ENCODE results near the gene ABO.
"Not testable (repeated sequence)": the region's sequence is repeated elsewhere in the genome, so short reads cannot be mapped to it uniquely, and the experiment has no call there.

ABO gene

GRCh38 chr9:133262226-133262625, 12.8 kb downstream of the ABO start:
- DNase-seq: no peak

GRCh38 chr9:133261753-133262120, 13.3 kb downstream of the ABO start:
- no peak for DNase-seq

- no peak for DNase-seq
These were observed 13.8 kb downstream of the ABO start for GRCh38 chr9:133261103-133261752.

GRCh38 chr9:133260334-133261102, 14.5 kb downstream of the ABO start:
- no peak for DNase-seq

- DNase-seq: no peak
These were observed 16.7 kb downstream of the ABO start for GRCh38 chr9:133258061-133259015.

GRCh38 chr9:133257465-133257956, 17.5 kb downstream of the ABO start:
- no peak for DNase-seq

GRCh38 chr9:133256686-133257091, 18.3 kb downstream of the ABO start:
- no peak for DNase-seq

GRCh38 chr9:133256136-133256461, 18.9 kb downstream of the ABO start:
- DNase-seq: no peak

- DNase-seq: no peak
These were observed 19.4 kb downstream of the ABO start for GRCh38 chr9:133255371-133256135.

- DNase-seq: no peak
These were observed 20.5 kb downstream of the ABO start for GRCh38 chr9:133254471-133254870.

GRCh38 chr9:133253268-133253667, 21.7 kb downstream of the ABO start:
- DNase-seq: no peak

GRCh38 chr9:133252301-133253020, 22.5 kb downstream of the ABO start:
- no peak for DNase-seq

GRCh38 chr9:133251773-133252172, 23.2 kb downstream of the ABO start:
- no peak for DNase-seq

GRCh38 chr9:133251221-133251620, 23.8 kb downstream of the ABO start:
- not testable (repeated sequence) for DNase-seq

- DNase-seq: no peak
These were observed 24.2 kb downstream of the ABO start for GRCh38 chr9:133250741-133251170.

- no peak for DNase-seq
These were observed 25.7 kb downstream of the ABO start for GRCh38 chr9:133249337-133249736.

GRCh38 chr9:133248726-133249295, 26.2 kb downstream of the ABO start:
- no peak for DNase-seq

- DNase-seq: no peak
These were observed 27.4 kb downstream of the ABO start for GRCh38 chr9:133247632-133248031.

- no peak for DNase-seq
These were observed 28.0 kb downstream of the ABO start for GRCh38 chr9:133246991-133247390.

- DNase-seq: no peak
These were observed 28.4 kb downstream of the ABO start for GRCh38 chr9:133246562-133246961.

- no peak for DNase-seq
These were observed 32.0 kb downstream of the ABO start for GRCh38 chr9:133242991-133243390.
